Tibial nerve (tissue), 4 donors: ENCODE results near the gene WDR70. TPM values are rescaled to one million over a fixed set of nuclear protein-coding genes. Genes with fewer than 3 reads are reported as not detected.

Experiments
- DNase-seq, 2 donors: peaks; one replicate each; pipeline ENCODE4 v3.0.0-alpha.2; 2019; ENCODE audit warnings: low spot score in 2 of 2
- H3K27ac ChIP-seq, 4 donors: fragments of 200-600 bp; sonication (generic) in 3 of 4; one replicate each; pipeline ENCODE4 v1.5.1; 2017 to 2019; ENCODE audit warnings: mild to moderate bottlenecking in 1 of 4
- H3K27me3 ChIP-seq, 2 donors: fragments of 200-600 bp; sonication (generic) in 1 of 2; one replicate each; pipeline versions ENCODE4 v1.5.1 to v1.6.0; 2017 to 2019
- H3K36me3 ChIP-seq, 3 donors: fragments of 200-600 bp; sonication (generic); one replicate each; pipeline ENCODE4 v1.5.1; 2018 to 2019
- H3K4me1 ChIP-seq, 4 donors: fragments of 200-600 bp; sonication (generic) in 3 of 4; one replicate each; pipeline ENCODE4 v1.5.1; 2017 to 2019
- H3K4me3 ChIP-seq, 4 donors: fragments of 200-600 bp; sonication (generic) in 3 of 4; one replicate each; pipeline ENCODE4 v1.5.1; 2017 to 2019; ENCODE audit warnings: mild to moderate bottlenecking in 1 of 4, moderate library complexity in 1 of 4
- H3K9me3 ChIP-seq, 4 donors: fragments of 200-600 bp; sonication (generic) in 3 of 4; one replicate each; pipeline ENCODE4 v1.5.1; 2017 to 2019
- CTCF ChIP-seq, 5 experiments: fragments of 200-600 bp in 3 of 5; fragments of 450-650 bp in 2 of 5; sonication (generic) in 3 of 5; IDR thresholded peaks; one replicate each; pipeline ENCODE4 v1.5.1; 2016 to 2019; ENCODE audit warnings: antibody characterized with exemption in 5 of 5, mild to moderate bottlenecking in 3 of 5, moderate library complexity in 2 of 5
- EP300 ChIP-seq, 2 donors: sonication (generic); formaldehyde crosslinking; IDR thresholded peaks; one replicate each; pipeline ENCODE4 v1.6.1; 2017; ENCODE audit warnings: antibody characterized with exemption in 2 of 2, mild to moderate bottlenecking in 1 of 2
- POLR2A ChIP-seq, 2 donors: fragments of 450-650 bp; IDR thresholded peaks; one replicate each; pipeline ENCODE4 v1.6.1; 2017; ENCODE audit warnings: antibody characterized with exemption in 2 of 2, mild to moderate bottlenecking in 2 of 2, moderate library complexity in 2 of 2
- WGBS, 2 donors: methylation state at CpG; one replicate each; pipeline ENCODE4 v1.1.5; 2018; 5-methylcytosine and 5-hydroxymethylcytosine counted together
- total RNA-seq, 4 donors: library from RNA; depleted of rRNA; stranded (reverse); fragments of >200 nt; gene quantifications; one replicate each; pipeline ENCODE4 v1.1.0, GENCODE V29; 2016

The WDR70 gene
- total RNA-seq, 4 donors from 2014 or later, result 35.1 to 68.6 (median 47.4) TPM

DNA sequence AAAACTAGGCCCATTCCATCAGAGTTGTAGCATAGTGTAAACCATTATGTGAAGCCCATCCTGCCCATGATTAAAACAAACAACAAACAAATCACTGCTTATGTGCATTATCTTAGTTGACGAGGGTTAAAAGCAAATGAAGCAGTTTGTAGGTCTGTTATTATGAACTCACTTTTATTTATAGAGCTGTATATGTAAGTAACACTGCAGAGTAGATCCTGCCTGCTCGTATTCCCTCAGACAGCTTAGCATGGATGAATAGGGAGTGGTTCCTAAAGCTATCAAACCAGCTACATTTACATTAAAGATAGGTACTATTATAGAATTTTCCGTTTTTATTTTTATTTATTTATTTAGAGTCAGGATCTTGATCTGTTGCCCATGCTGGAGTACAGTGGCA, 348.1 kb downstream of the WDR70 start:
- TF ChIP-seq EP300 (IDR thresholded peaks at IDR 0.05) (no peak), CTCF (IDR thresholded peaks at IDR 0.05) (no peak), POLR2A (IDR thresholded peaks at IDR 0.05) (no peak)
- no peaks in the 10 kb centered on the region for H3K4me1 ChIP-seq
- 89 to 94% methylated on average over 3 of the region's 3 CpGs for WGBS, 2 donors

DNA sequence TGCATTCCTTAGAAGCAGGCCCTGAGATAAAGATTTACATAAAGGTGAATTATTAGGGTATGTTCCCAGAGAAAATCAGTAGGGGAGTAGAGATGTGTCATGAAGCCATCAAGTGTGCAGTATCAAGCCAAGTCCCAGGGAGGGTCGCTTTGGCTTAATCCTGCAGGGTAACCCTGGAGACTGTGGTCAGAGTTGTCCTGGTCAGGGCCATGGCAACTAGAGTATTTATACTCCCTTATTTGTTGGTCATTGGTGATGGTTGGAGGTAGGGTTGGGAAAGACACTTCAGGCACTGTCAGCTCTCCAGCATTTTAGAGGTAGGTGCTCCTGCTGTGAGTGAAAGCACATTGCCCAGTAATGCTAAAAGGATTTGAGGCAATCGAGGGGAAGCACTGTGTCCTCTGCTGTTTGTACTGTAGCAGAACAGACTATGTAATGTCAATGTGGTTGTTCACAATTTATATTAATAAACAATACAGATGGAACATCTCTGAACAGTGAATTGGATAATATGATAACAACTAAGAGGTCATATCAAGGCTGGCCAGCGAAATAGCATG, 351.9 kb downstream of the WDR70 start:
- Histone ChIP-seq H3K27ac (no peak overlapping the region), H3K27me3 (no peaks in the 10 kb centered on the region), H3K36me3 (peaks cover 0 to 47% (median 3%) of the 10 kb centered on the region in 3 donors), H3K4me3 (no peak overlapping the region), H3K9me3 (no peaks in the 10 kb centered on the region), H3K4me1 (peaks cover 0 to 9% (median 0%) of the 10 kb centered on the region in 4 donors)
- DNase-seq, result no peak
- WGBS, 2 donors, result 91 to 97% methylated on average over 3 of the region's 3 CpGs
- TF ChIP-seq EP300 (IDR thresholded peaks at IDR 0.05) (no peak), CTCF (IDR thresholded peaks at IDR 0.05) (no peak), POLR2A (IDR thresholded peaks at IDR 0.05) (no peak)

More for the DNA sequence above, 348.1 kb downstream of the WDR70 start:
- H3K4me3 ChIP-seq, result no peak overlapping the region
- DNase-seq, result no peak
- H3K27ac ChIP-seq, result no peak overlapping the region
- H3K36me3 ChIP-seq, result peaks cover 0 to 68% (median 3%) of the 10 kb centered on the region in 3 donors
- H3K9me3 ChIP-seq, result no peaks in the 10 kb centered on the region
- no peaks in the 10 kb centered on the region for H3K27me3 ChIP-seq

DNA sequence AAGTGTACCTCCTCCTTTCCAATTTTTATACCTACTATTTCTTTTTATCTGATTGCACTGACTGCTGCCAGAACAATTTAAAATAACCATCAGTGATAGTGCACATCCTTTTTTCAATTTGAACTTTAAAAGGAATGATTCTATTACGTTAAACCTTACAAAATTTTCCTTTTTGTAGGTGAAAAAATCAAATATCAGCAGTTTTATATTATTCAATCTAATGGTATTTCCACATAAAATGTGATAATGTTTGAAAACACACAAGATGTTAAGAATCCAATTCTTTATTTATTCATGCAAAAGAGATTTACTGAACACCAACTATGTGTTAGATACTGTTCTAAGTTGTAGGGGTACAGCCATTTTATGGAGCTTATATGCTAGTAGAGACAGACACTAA, 355.0 kb downstream of the WDR70 start:
- TF ChIP-seq CTCF (IDR thresholded peaks at IDR 0.05), result no peak
- TF ChIP-seq EP300 (IDR thresholded peaks at IDR 0.05), result no peak
- peaks cover 0 to 21% (median 0%) of the 10 kb centered on the region in 3 donors for H3K36me3 ChIP-seq
- H3K27me3 ChIP-seq, result no peaks in the 10 kb centered on the region
- H3K4me1 ChIP-seq, result peaks cover 0 to 31% (median 9%) of the 10 kb centered on the region in 4 donors
- DNase-seq, result no peak
- no peak overlapping the region for H3K27ac ChIP-seq
- WGBS, 2 donors, result 0% methylated on average over 1 of the region's 1 CpG
- no peak overlapping the region for H3K4me3 ChIP-seq
- H3K9me3 ChIP-seq, result no peaks in the 10 kb centered on the region

DNA sequence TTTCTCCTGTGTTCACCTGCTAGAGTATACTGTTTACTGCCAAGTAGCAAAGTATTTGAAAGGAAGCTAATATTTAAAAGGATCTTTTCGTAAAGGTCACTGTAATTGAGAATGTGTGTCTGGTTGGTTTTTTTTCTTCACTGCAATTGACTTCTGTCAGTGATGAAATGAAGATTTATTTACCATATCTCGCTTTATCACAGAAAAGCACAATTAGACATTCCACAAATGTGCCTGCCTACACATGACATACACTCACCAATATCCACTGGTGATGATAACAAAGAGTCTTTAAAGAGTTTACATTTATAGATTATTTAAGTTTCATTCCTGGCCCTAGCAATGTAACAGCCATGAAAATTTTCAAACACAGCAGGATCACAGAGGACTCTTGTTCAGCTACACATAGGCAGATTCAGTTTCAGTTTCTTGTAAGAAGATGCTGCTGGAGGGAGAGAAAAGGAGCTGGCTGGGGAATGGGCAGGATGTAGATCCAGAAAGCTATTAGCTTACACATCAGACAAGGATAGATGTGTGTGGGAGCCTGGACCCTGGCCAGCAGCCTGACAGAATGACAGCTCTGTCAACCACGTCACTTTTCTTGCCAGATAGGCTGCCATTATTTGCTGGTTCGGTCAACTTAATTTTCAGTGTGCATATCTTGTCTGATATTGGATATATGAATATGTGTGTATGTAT, 356.7 kb downstream of the WDR70 start:
- Histone ChIP-seq H3K27ac (peak overlapping the region in 2 of 4 donors; percentile 26 to 65), H3K4me1 (peaks cover 0 to 40% (median 13%) of the 10 kb centered on the region in 4 donors), H3K4me3 (no peak overlapping the region), H3K27me3 (no peaks in the 10 kb centered on the region), H3K36me3 (peaks cover 0 to 5% (median 0%) of the 10 kb centered on the region in 3 donors), H3K9me3 (no peaks in the 10 kb centered on the region)
- DNase-seq, result no peak
- WGBS, 2 donors, result 42 to 44% methylated on average over 4 of the region's 4 CpGs
- TF ChIP-seq EP300 (IDR thresholded peaks at IDR 0.05) (no peak), POLR2A (IDR thresholded peaks at IDR 0.05) (no peak)

DNA sequence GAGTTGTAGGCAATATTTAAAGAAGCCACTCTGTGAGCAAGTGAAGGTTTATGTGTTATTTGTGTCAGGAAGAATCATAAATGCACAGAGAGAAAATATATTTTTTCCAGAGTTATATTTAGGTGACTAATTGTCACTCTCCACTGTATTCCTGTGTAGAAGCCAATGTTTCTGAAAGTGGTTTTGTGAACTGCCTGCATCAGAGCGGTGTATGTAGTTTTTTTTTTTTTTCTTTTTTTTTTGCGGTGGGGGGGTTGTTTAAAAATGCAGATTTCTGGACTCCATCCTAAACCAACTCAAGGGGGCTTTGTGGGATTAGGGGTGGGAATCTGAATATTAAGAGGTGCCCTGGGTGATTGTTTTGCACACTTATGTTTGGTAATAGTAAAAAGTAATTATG, 357.3 kb downstream of the WDR70 start:
- Histone ChIP-seq H3K9me3 (no peaks in the 10 kb centered on the region), H3K4me1 (peaks cover 0 to 42% (median 13%) of the 10 kb centered on the region in 4 donors), H3K4me3 (no peak overlapping the region), H3K27ac (peak overlapping the region in 2 of 4 donors; percentile 26 to 65), H3K27me3 (no peaks in the 10 kb centered on the region), H3K36me3 (no peaks in the 10 kb centered on the region)
- no peak for DNase-seq
- TF ChIP-seq POLR2A (IDR thresholded peaks at IDR 0.05) (no peak), CTCF (IDR thresholded peaks at IDR 0.05) (no peak), EP300 (IDR thresholded peaks at IDR 0.05) (no peak)
- 52 to 54% methylated on average over 2 of the region's 2 CpGs for WGBS, 2 donors
